GM19463 (cell line): Measurements from ENCODE around the gene PDCD4.
A peak's percentile ranks its signal among the peaks of the same experiment; 100 is the strongest.

ENCODE experiments used
- ATAC-seq: cut with Tn5 transposase; IDR thresholded peaks from one replicate; pipeline ENCODE4 v1.9.1; 2021; ENCODE audit warnings: mild to moderate bottlenecking, moderate library complexity; ENCODE audit not compliant: unreplicated experiment

Gene PDCD4

GRCh38 chr10:110860576-110861241, 11.0 kb upstream of the PDCD4 start:
- ATAC-seq: peak; percentile 49

GRCh38 chr10:110861476-110861875, 10.3 kb upstream of the PDCD4 start:
- ATAC-seq: no peak

- no peak for ATAC-seq
Measured at GRCh38 chr10:110861930-110862649, 9.6 kb upstream of the PDCD4 start.

- no peak for ATAC-seq
Measured at GRCh38 chr10:110862961-110863360, 8.8 kb upstream of the PDCD4 start.

GRCh38 chr10:110863361-110863760, 8.4 kb upstream of the PDCD4 start:
- no peak for ATAC-seq

GRCh38 chr10:110863956-110864355, 7.8 kb upstream of the PDCD4 start:
- ATAC-seq: no peak

- peak; percentile 48 for ATAC-seq
Measured at GRCh38 chr10:110864662-110865140, 7.0 kb upstream of the PDCD4 start.

- ATAC-seq: no peak
Measured at GRCh38 chr10:110865186-110865808, 6.4 kb upstream of the PDCD4 start.

- ATAC-seq: no peak
Measured at GRCh38 chr10:110865809-110866482, 5.8 kb upstream of the PDCD4 start.

- ATAC-seq: peak; percentile 28
Measured at GRCh38 chr10:110867011-110867806, 4.5 kb upstream of the PDCD4 start.

- ATAC-seq: no peak
Measured at GRCh38 chr10:110867807-110868465, 3.8 kb upstream of the PDCD4 start.

GRCh38 chr10:110868981-110869380, 2.7 kb upstream of the PDCD4 start:
- ATAC-seq: no peak

GRCh38 chr10:110870823-110871297, 868 bp upstream of the PDCD4 start:
- no peak for ATAC-seq

GRCh38 chr10:110872145-110872983, 636 bp downstream of the PDCD4 start:
- peak; percentile 37 for ATAC-seq

GRCh38 chr10:110872984-110873923, 1.5 kb downstream of the PDCD4 start:
- ATAC-seq: no peak

- ATAC-seq: no peak
Measured at GRCh38 chr10:110873951-110874350, 2.2 kb downstream of the PDCD4 start.

GRCh38 chr10:110876000-110876399, 4.3 kb downstream of the PDCD4 start:
- no peak for ATAC-seq

- ATAC-seq: no peak
Measured at GRCh38 chr10:110876788-110877187, 5.1 kb downstream of the PDCD4 start.
